ENCODE results near the gene SSX2IP.

- TF ChIP-seq POLR2A (IDR thresholded peaks at IDR 0.05) (no peak), CTCF (IDR thresholded peaks at IDR 0.05) (no peak)
These were observed 20.9 kb upstream of the SSX2IP start for GRCh38 chr1:84711121-84711520.

All from upper lobe of left lung (tissue), 4 donors.